ENCODE results near the gene PFAS. TPM values are rescaled to one million over a fixed set of nuclear protein-coding genes. Genes with fewer than 3 reads are reported as not detected.

The PFAS gene
- total RNA-seq, 1 donor from 2014 or later, result 35.4 TPM

GRCh38 chr17:8256291-8256690, 7.2 kb downstream of the PFAS start:
- Mint-ChIP-seq H3K4me3 (ENCODE audit: unreplicated experiment) (no peak overlapping the region), H3K27ac (ENCODE audit: unreplicated experiment) (no peak overlapping the region), H3K27me3 (ENCODE audit: low read depth, unreplicated experiment) (no peaks in the 10 kb centered on the region), H3K9me3 (ENCODE audit: unreplicated experiment) (no peaks in the 10 kb centered on the region), H3K4me1 (ENCODE audit: low read depth, unreplicated experiment) (no peaks in the 10 kb centered on the region), H3K36me3 (ENCODE audit: low read depth, unreplicated experiment) (peaks cover 6% of the 10 kb centered on the region)
- Histone ChIP-seq H3K36me3 (ENCODE audit: insufficient read depth, low read length) (peaks cover 15% of the 10 kb centered on the region), H4K20me1 (ENCODE audit: insufficient read depth, low read length) (no peaks in the 10 kb centered on the region), H3K27me3 (ENCODE audit: insufficient read depth, low read length) (no peaks in the 10 kb centered on the region), H3K9me3 (ENCODE audit: insufficient read depth, low read depth, low read length) (no peaks in the 10 kb centered on the region), H3K4me2 (ENCODE audit: low read length) (no peak overlapping the region), H3K9ac (ENCODE audit: low read length) (no peak overlapping the region), H3K4me1 (ENCODE audit: insufficient read depth, low read length) (no peaks in the 10 kb centered on the region), H3K4me3 (ENCODE audit: insufficient read depth, low read depth, low read length) (no peak overlapping the region), H3K27ac (ENCODE audit: low read depth, low read length) (no peak overlapping the region), H2AFZ (ENCODE audit: low read depth, low read length) (no peak overlapping the region), H3K79me2 (ENCODE audit: insufficient read depth, low read length) (peaks cover 18% of the 10 kb centered on the region)
- no peak for DNase-seq (ENCODE audit: low read depth)
- no peak for TF ChIP-seq CTCF (IDR thresholded peaks at IDR 0.05; ENCODE audit: insufficient read depth, low read depth, low read length)
- TF ChIP-seq EZH2 (IDR thresholded peaks at IDR 0.05; ENCODE audit: insufficient read depth, low read length), result no peak
- no peak for FAIRE-seq

GRCh38 chr17:8256691-8257090, 7.6 kb downstream of the PFAS start:
- no peak for FAIRE-seq
- no peaks in the 10 kb centered on the region for H3K9me3 Mint-ChIP-seq (ENCODE audit: unreplicated experiment)

More at GRCh38 chr17:8256691-8257090, 7.6 kb downstream of the PFAS start:
- Mint-ChIP-seq H3K4me1 (ENCODE audit: low read depth, unreplicated experiment) (no peaks in the 10 kb centered on the region), H3K27me3 (ENCODE audit: low read depth, unreplicated experiment) (no peaks in the 10 kb centered on the region), H3K27ac (ENCODE audit: unreplicated experiment) (no peak overlapping the region), H3K36me3 (ENCODE audit: low read depth, unreplicated experiment) (peaks cover 6% of the 10 kb centered on the region), H3K4me3 (ENCODE audit: unreplicated experiment) (no peak overlapping the region)
- no peaks in the 10 kb centered on the region for H4K20me1 ChIP-seq (ENCODE audit: insufficient read depth, low read length)
- H3K27ac ChIP-seq (ENCODE audit: low read depth, low read length), result no peak overlapping the region
- no peak overlapping the region for H3K9ac ChIP-seq (ENCODE audit: low read length)
- H3K36me3 ChIP-seq (ENCODE audit: insufficient read depth, low read length), result peaks cover 16% of the 10 kb centered on the region
- DNase-seq (ENCODE audit: low read depth), result no peak
- no peak overlapping the region for H2AFZ ChIP-seq (ENCODE audit: low read depth, low read length)
- no peak overlapping the region for H3K4me2 ChIP-seq (ENCODE audit: low read length)
- no peaks in the 10 kb centered on the region for H3K9me3 ChIP-seq (ENCODE audit: insufficient read depth, low read depth, low read length)
- no peaks in the 10 kb centered on the region for H3K27me3 ChIP-seq (ENCODE audit: insufficient read depth, low read length)
- no peak for TF ChIP-seq CTCF (IDR thresholded peaks at IDR 0.05; ENCODE audit: insufficient read depth, low read depth, low read length)
- no peak overlapping the region for H3K4me3 ChIP-seq (ENCODE audit: insufficient read depth, low read depth, low read length)
- H3K79me2 ChIP-seq (ENCODE audit: insufficient read depth, low read length), result peaks cover 15% of the 10 kb centered on the region
- H3K4me1 ChIP-seq (ENCODE audit: insufficient read depth, low read length), result no peaks in the 10 kb centered on the region

All from astrocyte (in vitro differentiated cells and primary cell).